Gastrocnemius medialis (tissue), 4 donors: ENCODE data around the gene ARFGAP2.

ENCODE experiments used
- CTCF ChIP-seq, 5 experiments: fragments of 450-650 bp in 3 of 5; fragments of 200-600 bp in 2 of 5; sonication (generic) in 2 of 5; IDR thresholded peaks in 4 of 5; conservative IDR thresholded peaks in 1 of 5; 1 replicate in 4 of 5; 2 replicates in 1 of 5; pipeline ENCODE4 v1.5.1; 2016 to 2019; ENCODE audit warnings: antibody characterized with exemption in 5 of 5, mild to moderate bottlenecking in 3 of 5, moderate library complexity in 3 of 5
- POLR2A ChIP-seq, 2 donors: fragments of 450-650 bp; IDR thresholded peaks; one replicate each; pipeline ENCODE4 v1.6.1; 2017; ENCODE audit warnings: antibody characterized with exemption in 2 of 2, mild to moderate bottlenecking in 2 of 2, moderate library complexity in 2 of 2

- no peak for TF ChIP-seq CTCF (IDR thresholded peaks at IDR 0.05 in 4 of 5, conservative IDR thresholded peaks at IDR 0.05 in 1 of 5)
- TF ChIP-seq POLR2A (IDR thresholded peaks at IDR 0.05): peak; percentile 57 to 74
Observed at GRCh38 chr11:47183969-47184368, 7.3 kb upstream of the ARFGAP2 start.
